NK-92 treated with Interleukin-12 subunit alpha and Interleukin-12 subunit beta, amount 100 ng/mL, for 24 hours (cell line): ENCODE measurements around the gene CDS1.
"Not testable (repeated sequence)": the region's sequence is repeated elsewhere in the genome, so short reads cannot be mapped to it uniquely, and the experiment has no call there.

Source experiments
- DNase-seq: peaks from one replicate; lab custom pipeline; 2025; lab: John Stamatoyannopoulos, UW

Gene CDS1

DNA sequence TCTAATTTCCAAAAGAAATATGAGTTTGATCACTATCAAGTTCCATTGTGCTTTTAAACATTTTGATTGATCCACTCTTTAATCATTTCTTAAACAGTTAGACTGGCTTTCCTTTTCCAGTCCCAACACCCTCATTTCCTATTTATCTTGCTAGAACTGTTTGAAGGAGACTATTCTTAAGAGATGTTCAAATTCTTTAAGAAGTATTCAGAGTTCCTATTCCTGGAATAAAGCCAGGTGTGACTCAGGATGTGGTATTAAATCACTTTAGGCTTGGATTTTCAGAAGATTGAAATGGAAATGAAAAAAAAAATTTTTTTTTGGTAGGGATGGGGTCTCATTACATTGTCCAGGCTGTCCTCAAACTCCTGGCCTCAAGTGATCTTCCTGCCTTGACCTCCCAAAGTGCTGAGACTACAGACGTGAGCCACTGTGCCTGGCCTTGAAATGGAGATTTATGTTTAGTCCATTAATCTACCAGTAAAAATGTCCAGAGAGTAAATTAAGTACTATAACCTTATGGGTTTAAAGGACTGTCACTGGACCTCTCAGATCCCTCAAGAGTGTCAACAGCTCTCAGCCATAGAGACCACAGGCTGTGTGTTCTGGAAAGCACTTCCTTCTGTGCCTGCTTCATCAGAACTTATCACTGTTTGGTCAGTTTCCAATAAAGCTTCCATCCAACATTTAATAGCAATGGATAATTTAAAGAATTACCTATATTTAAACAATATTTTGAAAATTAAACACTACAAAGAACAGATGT, 90.7 kb downstream of the CDS1 start:
- no peak for DNase-seq

DNA sequence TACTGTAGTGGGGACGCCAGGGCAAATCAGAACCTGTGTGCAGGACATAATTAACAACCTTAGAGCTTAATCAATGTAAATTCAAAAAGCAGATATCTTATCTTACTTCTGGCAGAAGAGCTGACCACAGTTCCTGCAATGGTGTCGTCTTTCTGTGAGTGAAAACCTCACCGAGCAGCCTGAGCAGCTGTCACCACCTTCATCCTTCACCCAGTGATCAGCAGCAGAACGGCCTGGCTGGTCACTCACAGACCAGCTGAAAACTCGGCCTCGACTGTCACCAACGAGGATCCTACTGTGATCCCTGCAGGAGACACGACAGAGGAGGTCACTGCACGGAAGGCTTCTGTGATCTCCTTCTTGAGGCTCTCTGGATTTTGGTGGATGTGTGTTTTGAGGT, 94.2 kb downstream of the CDS1 start:
- DNase-seq = no peak

DNA sequence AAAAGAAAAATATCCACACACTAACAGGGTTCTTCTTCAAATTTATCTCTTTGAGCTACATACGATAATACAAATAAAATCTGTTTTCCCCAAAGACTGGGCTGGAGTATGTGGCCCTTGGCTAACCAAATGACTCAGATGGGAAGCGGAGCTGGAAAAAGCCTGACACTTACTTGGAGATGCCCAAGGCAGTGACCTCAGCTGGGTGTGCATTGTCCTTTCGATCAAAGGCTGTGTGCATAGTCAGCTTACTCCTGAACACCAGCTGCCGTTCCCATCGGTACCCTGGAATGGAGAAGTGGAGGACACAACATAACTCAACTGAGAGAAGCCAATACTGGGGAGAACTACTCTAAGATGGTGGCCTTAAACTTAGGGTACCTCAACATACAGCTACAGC, 95.1 kb downstream of the CDS1 start:
- no peak for DNase-seq

DNA sequence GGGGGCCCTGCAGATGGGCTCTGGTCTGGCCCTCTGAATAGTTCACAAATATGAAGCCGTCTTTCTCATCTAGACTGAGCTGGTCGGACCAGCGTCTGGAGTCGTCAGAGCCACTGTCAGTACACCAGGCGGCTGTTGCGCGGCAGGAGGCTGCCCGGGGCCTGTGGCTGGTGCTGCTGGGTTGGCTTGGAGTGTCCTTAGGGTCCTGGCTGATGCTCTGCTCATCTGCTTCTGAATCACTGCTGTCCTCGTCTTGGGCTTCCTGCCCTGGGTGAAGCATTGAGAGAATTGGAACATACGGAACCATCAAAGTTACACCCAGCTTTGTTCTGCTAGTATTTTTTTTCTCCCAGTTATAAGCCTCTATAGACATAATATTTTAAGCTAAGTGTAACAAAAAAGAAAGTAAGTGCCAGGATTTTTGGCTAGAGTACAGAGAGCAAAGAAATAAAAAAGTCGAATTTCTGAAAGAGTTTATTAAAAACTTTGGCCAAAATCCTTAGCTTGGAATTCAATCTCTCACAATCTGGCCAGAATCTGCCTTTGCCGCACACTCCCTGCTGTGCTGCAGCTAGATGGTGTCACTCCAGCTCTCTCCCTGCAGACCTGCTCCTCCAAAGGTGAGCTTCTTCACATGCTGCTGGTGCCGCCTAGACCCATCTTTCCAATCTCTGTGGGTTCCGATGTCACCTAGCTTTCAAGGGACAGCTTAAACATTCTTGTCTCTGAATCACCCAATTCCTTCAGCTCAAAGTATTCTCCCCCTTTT, 96.2 kb downstream of the CDS1 start:
- DNase-seq = no peak

DNA sequence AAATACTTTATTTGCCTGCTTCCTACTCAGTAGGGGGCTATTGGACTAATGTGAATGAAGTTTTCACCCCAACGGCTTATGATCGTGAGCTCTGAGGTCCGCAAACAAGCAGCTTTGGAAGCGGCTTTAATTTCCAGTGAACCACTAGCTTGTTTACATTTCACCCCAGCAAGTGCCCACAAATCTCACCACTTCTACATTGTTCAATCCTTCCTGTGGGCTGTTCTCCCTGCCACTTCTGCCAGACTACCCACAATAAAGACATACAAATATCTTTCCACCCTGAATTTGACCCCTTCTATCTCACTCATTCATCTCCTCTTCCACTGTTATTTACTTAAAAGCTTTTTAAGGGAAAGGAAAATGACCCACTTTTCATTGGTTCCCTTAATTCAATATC, 98.0 kb downstream of the CDS1 start:
- no peak for DNase-seq

DNA sequence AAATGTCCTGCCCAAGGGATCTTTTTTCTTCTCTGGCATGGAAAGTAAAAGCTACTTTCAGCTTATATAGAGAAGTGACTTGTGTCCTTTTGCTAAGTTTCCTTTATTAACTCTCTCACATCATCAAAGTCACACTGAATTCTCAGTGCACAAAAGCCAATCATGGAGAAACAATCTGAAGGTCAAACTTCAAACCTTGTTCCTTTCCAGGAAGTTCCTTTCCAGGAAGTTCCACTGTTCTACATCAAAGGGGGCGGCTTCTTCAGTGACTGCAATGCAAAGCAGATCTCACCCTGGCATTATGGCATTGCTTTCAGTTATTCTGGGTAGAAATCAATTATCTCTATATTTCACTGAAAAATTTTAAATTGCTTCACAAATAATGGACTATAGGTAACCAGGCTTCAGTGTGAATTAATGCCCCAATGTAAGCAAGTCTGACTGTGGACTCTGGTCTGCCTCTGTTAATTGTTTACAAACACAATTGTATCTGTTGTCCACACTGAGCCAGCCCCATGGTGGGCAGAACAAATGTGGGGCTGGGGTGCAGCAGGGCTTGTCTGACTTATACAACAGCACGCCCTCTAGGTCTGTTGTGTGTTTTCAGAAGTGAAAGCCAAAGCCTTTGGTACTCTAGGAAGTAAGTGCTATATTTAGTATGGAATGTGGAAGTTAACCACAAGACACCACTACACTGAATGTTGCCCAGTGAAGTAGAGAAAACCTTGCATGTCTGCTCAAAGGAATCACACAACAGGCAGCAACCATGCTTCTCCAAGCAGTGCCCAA, 98.8 kb downstream of the CDS1 start:
- DNase-seq = no peak

DNA sequence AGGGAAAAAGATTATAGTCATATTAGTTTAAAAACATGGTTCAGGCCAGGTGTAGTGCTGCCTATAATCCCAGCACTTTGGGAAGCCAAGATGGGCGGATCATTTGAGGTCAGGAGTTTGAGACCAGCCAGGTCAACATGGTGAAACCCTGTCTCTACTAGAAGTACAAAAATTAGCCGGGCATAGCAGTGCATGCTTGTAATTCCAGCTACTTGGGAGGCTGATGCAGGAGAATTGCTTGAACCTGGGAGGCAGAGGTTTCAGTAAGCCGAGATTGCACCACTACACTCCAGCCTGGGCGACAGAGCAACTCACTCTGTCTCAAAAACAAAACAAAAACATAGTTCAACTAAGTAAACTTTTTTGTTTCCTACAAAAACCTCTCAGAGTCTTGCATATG, 99.7 kb downstream of the CDS1 start:
- DNase-seq = not testable (repeated sequence)

DNA sequence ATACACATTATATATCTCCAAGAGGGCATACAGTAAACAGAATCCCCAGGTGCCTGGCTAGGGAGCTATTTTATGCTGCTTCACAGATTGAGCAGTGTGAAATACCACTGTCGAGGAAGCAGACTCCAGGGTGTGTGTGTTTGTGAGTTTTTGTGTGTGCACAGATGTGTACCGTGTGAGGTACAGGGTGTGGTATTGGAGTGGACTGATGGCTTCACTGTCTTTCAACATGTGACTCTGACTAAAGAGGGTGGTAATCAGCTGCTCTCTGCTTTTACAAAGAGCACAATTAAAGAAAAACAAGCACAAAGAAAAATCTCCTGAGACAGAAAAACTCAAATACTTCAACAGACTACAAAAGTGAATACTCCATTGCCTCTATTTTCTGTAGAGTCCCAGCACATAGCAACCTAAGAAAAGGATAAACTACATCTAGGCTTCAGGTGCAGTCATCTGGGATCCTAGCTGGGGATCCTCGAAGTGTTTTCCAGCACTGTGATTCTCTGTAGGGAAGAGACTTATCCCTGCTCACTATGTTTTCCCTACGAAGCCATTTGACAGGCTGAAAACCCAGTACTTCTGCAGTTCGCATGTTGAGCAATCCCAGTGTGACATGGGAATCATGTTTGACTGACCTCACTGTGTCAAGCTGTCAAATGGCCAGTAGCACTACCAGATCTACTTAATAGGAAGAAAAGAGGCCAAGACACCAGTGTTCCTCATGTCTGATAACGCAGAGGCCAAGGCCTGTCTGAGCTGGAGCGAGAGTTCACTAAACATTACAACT, 100.3 kb downstream of the CDS1 start:
- DNase-seq = no peak

DNA sequence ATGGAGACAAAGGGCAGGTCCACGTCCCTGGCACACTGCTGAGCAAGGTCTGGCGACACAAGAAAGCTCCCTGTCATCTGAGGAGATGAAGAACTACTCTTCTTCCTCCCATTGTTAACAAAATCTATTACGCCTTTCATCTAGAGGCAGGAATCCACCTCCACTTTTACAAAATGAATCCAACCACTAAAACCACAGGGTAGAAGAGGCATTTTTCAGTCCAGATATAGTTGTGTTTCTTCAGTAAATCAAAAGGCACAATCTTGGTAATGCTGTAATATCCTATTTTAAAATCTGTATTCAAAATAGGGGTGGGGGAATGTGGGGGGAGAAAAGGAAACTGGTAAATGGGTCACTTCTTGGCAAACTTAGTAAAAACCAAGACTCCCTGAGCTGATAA, 101.4 kb downstream of the CDS1 start:
- DNase-seq = no peak

DNA sequence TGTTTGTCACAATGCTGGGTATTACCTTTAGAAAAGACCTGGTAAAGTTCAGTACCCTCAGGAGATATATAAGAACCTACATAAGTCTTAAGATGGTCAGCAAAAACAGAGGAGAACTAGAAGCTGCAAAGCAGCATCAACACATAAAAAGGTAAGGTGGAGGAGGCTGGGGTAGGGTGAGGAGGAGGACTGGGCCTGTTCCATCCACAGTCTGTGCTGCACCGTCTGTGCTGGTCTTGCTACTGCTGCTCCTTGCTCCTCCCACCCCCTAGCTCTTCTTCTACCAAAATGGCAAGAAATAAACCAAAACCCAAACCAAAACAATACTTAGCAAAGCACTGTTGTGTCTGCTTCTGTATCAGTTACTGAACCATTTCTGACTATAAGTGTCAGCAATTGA, 102.2 kb downstream of the CDS1 start:
- DNase-seq = no peak

DNA sequence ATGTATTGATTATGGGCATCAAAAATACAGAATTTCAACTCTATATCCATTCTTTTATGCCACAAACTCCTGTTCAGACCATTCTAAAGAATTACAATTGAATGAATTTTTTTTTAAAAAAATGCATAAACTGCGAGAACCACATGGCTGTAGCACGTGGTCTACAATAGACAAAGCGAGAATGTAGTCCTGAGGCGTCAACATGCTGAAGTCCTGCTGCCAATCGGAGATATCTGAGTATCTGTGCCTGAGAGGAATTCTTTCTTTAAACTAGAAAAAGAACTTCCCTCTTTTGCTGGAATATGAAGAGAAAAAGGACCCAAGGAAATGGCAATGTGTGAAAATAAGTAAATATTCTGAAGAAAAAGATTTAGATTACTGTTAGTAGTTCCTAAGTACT, 105.7 kb downstream of the CDS1 start:
- DNase-seq = no peak

DNA sequence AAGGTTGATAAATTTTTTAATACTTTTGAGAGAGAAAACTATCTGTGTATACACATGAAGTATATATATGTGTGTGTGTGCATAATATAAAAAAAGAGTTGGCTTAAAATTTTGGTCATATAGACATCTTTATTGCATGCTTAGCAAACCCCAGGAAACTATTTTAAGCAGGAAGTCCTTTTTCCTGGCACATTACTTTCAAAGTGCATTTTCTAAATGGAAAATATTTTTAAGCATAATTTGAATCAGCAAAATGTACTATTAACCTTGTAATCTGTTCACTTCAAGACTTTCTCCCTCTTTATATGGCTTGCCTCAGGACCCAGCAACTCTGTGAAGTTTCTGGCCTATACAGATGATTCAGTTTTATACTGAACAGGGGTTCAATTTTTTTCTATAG, 106.3 kb downstream of the CDS1 start:
- DNase-seq = no peak

DNA sequence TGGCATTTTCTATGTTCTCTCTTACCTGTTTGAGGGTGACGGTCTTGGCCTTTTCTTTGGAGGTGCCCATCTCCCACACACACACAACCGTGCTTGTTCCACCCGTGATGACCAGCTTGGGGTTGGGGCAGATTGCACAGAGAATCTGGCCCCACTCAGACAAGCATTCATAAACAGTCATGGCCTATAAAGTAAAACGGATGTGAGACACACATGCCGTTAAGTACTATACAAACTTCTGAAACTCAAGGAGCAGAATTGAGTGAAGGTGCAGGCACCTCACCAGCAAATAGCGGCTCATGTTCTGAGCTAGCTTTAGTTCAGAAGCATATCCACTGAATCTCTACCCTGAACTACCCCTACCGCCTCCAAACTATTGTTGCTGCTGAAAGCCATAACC, 107.6 kb downstream of the CDS1 start:
- DNase-seq = no peak

DNA sequence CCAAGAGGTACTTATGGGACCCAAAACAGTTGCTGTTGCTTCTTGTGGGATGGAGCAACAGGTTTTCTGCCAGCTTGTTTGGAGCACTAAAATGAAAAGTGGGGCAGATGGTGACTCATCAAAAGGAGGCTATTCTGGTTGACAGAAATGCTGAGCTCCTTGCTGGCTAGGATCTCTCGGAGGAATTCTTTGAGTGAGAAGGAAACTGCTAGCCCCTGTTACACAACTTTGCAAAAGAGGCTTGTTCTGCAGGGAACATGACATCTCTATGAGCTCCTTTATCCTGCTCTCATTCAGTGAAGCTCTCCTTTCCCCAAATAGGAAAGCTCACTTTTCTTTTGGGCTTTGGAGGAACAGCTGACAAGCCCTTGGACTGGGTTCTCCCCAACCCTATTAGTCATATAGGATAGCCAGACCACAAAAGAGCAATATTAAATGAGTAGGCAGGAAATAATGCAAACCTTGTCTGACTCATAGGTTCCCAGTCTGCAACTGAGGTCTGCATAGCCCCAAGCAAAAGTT, 108.3 kb downstream of the CDS1 start:
- no peak for DNase-seq

DNA sequence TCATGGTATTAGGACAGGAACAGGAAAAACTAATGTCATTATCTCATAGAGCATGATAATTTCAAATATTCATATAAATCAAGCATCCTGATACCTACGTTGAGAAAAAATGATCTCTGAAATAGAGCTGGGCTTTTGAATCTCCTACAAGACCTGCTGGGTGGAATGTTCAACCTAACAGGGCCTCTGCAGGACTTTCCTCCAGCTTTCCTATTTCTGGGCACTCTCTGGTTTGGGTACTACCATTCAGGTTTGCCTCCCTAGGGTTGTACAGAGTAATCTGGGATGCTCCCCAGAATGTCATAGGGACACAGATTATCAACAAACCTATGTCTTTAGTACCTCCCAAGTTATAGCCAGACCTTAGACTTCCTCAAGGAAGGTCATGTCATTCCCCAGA, 108.9 kb downstream of the CDS1 start:
- no peak for DNase-seq

DNA sequence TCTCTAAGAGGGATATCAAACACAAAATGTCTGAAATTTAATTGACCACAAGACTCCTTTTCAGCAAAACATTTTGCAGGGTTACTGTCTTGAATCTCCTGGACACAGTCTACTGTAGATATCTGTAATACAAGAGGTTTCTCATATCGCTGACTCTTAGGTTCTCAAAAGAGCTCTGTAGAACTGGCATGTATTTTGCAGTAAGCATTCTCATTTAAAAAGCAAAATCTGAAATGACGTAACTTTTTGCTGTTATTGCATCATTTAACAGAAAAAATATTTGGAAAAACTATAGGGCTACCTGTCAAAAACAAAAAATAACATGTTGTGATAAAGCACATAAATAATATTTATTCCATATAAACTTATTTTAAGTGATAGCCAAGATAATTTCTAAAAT, 114.2 kb downstream of the CDS1 start:
- no peak for DNase-seq

DNA sequence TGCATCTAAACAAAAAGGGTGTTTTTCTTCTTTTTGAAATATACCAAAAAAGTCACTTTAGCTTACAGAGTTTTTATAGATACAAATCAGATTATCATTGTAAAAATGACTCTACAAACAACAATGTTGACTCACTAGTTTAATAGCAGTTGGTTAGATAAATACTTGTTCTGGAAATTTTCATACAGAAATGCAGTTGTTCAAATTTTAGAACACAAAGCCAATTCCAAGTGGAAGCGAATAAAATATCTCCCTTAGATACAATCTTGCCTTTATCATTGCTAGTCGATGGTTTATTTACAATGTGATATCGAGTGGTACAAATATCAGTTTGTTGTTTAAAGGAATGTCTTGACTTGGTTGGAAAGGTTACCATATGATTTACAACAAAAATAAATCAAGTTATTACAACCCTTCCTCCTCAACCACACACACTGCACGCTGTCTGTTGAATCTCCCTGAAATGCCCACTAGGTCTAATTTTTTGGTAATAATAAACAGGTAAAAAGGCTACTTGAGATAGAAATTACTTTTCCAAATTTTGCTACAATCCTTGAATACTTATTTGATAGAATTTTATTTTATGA, 114.8 kb downstream of the CDS1 start:
- no peak for DNase-seq

DNA sequence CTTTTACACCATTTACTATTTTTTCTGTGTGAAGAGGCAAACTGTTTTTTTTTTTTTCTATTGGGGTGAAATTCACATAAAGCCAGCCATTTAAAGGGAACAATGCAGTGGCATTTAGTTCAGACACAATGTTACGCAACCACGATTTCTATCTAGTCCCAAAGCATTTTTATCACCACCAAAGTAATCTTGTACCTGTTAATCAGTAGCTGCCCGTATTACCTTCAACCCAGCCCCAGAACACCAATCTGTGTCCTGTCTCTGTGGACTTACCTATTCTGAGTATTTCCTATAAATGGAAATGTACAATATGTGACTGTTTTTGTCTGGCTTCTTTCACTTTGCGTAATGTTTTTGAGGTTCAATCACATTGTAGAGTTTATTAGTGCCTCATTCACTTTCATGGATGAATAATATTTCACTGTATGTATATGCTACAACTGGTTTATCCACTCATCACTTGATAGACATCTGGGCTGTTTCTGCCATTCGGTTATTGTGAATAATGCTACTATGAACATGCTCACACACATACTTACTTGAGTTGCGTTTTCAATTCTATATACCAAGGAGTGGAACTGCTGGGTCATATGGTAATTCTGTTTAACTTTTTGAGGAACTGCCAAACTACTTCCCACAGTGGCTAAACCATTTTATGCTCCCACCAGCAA, 116.2 kb downstream of the CDS1 start:
- DNase-seq = no peak
